GM13977 (cell line): ENCODE data around the gene SPCS2.

Experiments
- DNase-seq: peaks from one replicate; pipeline ENCODE4 v3.0.0; 2012; ENCODE audit warnings: low spot score
- in situ Hi-C: fragments of 300-500 bp; cut with MboI; formaldehyde crosslinking; loops from one replicate; pipeline ENCODE4 v1.12.0; 2022; ENCODE audit warnings: low sequenced_read_pairs, low pct_unique_long_range_greater_than_20kb, mixed read lengths, inconsistent platforms; ENCODE audit not compliant: unreplicated experiment
- TF ChIP-seq, protein P1 (sequence below): IDR thresholded peaks from 2 replicates; pipeline ENCODE4 v1.5.1; 2012; ENCODE audit warnings: mild to moderate bottlenecking, control low read depth; ENCODE audit not compliant: insufficient read depth; ENCODE audit errors: extremely low read depth, missing control alignments

The SPCS2 gene

DNA sequence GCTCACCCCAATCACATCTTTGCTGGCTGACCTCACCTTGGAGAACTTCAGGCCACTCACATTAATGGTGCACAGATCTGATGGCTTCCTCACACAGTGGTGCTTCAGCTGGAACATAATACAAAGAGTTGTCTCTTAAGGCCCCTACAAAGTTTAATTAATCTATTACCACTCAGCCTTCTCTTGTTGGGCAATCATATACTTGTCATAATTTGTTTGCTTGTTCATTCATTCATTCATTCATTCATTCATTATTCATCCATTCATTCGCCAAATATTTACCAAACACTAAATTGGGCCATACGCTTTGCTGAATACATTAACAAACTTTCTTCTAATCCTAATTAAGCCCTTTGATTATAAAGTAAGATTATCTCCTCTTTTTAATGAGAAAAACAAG lies 15.3 kb upstream of the SPCS2 start:
- TF ChIP-seq, protein P1, sequence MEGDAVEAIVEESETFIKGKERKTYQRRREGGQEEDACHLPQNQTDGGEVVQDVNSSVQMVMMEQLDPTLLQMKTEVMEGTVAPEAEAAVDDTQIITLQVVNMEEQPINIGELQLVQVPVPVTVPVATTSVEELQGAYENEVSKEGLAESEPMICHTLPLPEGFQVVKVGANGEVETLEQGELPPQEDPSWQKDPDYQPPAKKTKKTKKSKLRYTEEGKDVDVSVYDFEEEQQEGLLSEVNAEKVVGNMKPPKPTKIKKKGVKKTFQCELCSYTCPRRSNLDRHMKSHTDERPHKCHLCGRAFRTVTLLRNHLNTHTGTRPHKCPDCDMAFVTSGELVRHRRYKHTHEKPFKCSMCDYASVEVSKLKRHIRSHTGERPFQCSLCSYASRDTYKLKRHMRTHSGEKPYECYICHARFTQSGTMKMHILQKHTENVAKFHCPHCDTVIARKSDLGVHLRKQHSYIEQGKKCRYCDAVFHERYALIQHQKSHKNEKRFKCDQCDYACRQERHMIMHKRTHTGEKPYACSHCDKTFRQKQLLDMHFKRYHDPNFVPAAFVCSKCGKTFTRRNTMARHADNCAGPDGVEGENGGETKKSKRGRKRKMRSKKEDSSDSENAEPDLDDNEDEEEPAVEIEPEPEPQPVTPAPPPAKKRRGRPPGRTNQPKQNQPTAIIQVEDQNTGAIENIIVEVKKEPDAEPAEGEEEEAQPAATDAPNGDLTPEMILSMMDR = no peak
- in situ Hi-C loops = loop anchor here (25.0 kb wide), 1 partner anchor 279 kb away; no protein-coding TSS in a partner anchor
- no peak for DNase-seq

DNA sequence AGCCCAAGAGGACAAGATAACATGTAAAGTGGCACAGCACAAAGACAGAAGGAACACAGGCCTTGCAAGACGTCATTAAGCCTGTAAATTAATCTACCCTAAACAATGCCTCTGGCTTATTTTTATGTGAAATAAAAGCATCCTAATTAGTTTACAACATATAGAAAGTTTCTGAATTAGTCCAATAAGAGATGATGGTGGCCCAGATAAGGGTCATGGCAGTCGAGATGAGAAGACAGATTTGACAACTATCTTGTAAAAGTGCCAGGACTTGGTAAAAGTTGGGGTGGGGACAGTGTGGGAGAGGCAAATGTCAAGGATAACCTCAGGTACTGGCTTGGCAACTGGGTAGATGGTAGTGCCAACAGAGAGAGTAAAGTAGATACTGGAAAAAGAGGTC lies 13.8 kb upstream of the SPCS2 start:
- TF ChIP-seq, protein P1 = no peak
- in situ Hi-C loops = loop anchor here (25.0 kb wide), 1 partner anchor 277 kb away; no protein-coding TSS in a partner anchor
- no peak for DNase-seq

DNA sequence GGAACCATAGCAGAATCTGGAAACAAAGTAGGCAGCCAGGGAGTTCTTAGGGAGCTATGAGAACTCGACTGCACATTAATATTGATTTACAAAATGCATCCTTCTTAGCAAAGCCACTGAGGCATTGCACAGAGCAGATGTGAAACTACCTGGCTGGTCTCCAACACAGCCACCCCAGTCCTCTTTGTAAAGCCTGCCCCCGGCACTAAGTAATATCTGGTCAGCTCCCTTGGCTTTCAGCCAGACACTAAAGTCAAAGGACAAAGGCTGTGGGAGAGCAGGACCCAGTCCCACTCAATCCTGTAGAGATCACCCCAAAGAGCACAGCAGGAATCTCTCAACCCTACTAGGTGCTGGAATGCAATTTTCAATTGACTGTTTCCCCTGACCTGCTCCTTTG lies 13.0 kb upstream of the SPCS2 start:
- in situ Hi-C loops = loop anchor here (25.0 kb wide), 1 partner anchor 276 kb away; no protein-coding TSS in a partner anchor
- TF ChIP-seq, protein P1 = no peak

DNA sequence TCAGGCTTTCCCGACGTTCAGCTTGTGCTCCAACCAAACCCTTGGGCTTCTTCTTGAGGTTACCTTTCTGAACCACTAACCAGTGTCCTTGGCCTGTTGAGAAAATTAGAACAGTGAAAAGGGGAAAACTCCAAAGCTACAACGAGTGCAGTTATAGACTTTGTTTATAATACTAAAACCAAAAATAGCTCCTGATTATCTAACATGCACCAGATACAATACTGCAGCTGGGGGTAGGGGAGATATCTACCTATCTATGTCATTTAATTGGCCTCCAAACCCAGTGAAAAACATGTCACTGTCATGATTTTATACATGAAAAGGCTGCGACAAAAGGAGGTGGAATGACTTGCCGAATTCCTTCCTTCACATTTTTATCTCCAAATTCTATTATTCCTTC lies 12.1 kb upstream of the SPCS2 start:
- TF ChIP-seq, protein P1 = no peak
- in situ Hi-C loops = loop anchor here (25.0 kb wide), 1 partner anchor 275 kb away; no protein-coding TSS in a partner anchor
- DNase-seq = no peak

More for the DNA sequence above, 13.0 kb upstream of the SPCS2 start:
- DNase-seq = no peak

DNA sequence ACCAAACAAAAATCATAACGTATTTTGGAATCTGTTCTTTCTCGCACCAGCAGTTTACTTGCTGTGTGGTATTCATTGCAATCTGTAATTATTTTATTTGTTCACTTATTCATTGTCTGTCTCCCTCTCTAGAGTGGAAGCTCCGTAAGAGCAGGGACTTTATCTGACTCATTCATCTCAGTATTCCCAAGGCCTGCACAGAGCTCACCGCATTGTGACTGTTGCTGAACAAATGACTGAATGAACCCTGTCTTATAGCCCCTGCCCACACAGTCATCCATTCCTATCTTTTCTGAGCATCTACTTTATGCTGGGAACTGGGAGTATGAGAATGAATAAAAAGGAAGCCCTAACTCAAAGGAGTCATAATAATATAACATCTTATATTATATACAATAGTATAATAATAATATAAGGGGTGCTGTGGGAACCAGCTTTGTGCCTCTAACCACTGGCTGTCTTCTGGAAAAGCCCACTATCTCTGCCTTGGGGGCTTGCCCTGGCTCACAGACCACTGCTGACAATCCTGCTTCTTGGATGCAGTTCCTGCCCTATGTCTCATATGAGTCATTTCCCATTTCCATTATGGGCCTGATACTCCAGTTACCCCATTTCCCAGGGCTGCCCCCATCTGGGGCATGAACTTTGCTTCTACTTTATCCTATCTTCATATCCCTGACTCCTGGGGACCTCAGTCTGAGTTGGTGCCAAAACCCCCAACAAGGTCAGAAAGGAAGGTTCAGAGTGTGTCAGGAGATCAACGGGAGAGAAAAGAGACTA lies 11.2 kb upstream of the SPCS2 start:
- TF ChIP-seq, protein P1 = no peak
- in situ Hi-C loops = loop anchor here (25.0 kb wide), 1 partner anchor 274 kb away; no protein-coding TSS in a partner anchor
- no peak for DNase-seq

DNA sequence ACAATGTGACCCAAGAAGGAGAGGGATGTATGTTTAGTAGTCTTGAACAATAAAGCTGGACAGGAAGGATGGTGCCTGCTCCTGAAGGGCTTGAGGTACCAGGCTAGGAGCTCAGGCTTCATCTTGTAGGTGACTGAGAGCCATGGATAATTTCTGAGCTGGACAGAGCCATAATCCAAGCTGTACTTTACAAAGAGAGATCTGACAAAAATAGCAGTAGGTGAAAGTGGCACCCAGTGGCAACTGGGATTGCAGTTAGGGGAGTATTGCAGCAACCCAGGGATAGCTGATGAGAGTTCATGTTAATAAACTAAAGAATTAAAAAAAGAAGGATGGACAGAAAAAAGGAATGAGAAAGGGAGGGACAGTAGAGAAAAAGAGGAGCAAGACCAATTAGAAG lies 7.6 kb upstream of the SPCS2 start:
- in situ Hi-C loops = loop anchor here (25.0 kb wide), 1 partner anchor 271 kb away; no protein-coding TSS in a partner anchor
- DNase-seq = no peak
- TF ChIP-seq, protein P1 = no peak
